Ishikawa (cell line): ENCODE measurements around the gene DGKI.

Experiments used
- CEBPB ChIP-seq: IDR thresholded peaks from 2 replicates; pipeline ENCODE4 v1.6.1; 2012
- CREB1 ChIP-seq: IDR thresholded peaks from 2 replicates; pipeline ENCODE4 v1.6.1; 2012; ENCODE audit warnings: low read depth
- EGR1 ChIP-seq: IDR thresholded peaks from 2 replicates; pipeline ENCODE4 v1.6.1; 2012
- EP300 ChIP-seq: IDR thresholded peaks from 2 replicates; pipeline ENCODE4 v1.6.1; 2012; ENCODE audit warnings: borderline replicate concordance
- FOXM1 ChIP-seq: IDR thresholded peaks from 2 replicates; pipeline ENCODE4 v1.6.1; 2012; ENCODE audit warnings: low read depth, borderline replicate concordance
- MAX ChIP-seq: IDR thresholded peaks from 2 replicates; pipeline ENCODE4 v1.6.1; 2012
- NFIC ChIP-seq: IDR thresholded peaks from 2 replicates; pipeline ENCODE4 v1.6.1; 2012
- RAD21 ChIP-seq: IDR thresholded peaks from 2 replicates; pipeline ENCODE4 v1.6.1; 2012; ENCODE audit warnings: low read depth
- REST ChIP-seq: IDR thresholded peaks from 2 replicates; pipeline ENCODE4 v1.6.1; 2012; ENCODE audit warnings: low read depth, mild to moderate bottlenecking
- TAF1 ChIP-seq: IDR thresholded peaks from 2 replicates; pipeline ENCODE4 v1.6.1; 2012; ENCODE audit warnings: low read depth, mild to moderate bottlenecking
- TCF12 ChIP-seq: IDR thresholded peaks from 2 replicates; pipeline ENCODE4 v1.6.1; 2012; ENCODE audit warnings: low read depth
- TEAD4 ChIP-seq: IDR thresholded peaks from 2 replicates; pipeline ENCODE4 v1.6.1; 2012
- YY1 ChIP-seq: IDR thresholded peaks from 2 replicates; pipeline ENCODE4 v1.6.1; 2012; ENCODE audit warnings: low read depth
- ZBTB7A ChIP-seq: IDR thresholded peaks from 2 replicates; pipeline ENCODE4 v1.6.1; 2012; ENCODE audit warnings: low read depth

GRCh38 chr7:137715533-137715932, 131.2 kb downstream of the DGKI start:
- TF ChIP-seq TAF1 = no peak
- TF ChIP-seq REST = no peak
- TF ChIP-seq RAD21 = no peak
- TF ChIP-seq FOXM1 = no peak
- no peak for TF ChIP-seq NFIC
- no peak for TF ChIP-seq EP300
- TF ChIP-seq TEAD4 = no peak
- TF ChIP-seq EGR1 = no peak
- TF ChIP-seq ZBTB7A = no peak
- no peak for TF ChIP-seq MAX
- TF ChIP-seq TCF12 = no peak
- no peak for TF ChIP-seq YY1
- no peak for TF ChIP-seq CEBPB
- no peak for TF ChIP-seq CREB1
